Tibial nerve (tissue), 4 donors: ENCODE results near the gene ZNF217. TPM values are rescaled to one million over a fixed set of nuclear protein-coding genes. Genes with fewer than 3 reads are reported as not detected.

Source experiments
- DNase-seq, 2 donors: peaks; one replicate each; pipeline ENCODE4 v3.0.0-alpha.2; 2019; ENCODE audit warnings: low spot score in 2 of 2
- H3K27ac ChIP-seq, 4 donors: fragments of 200-600 bp; sonication (generic) in 3 of 4; one replicate each; pipeline ENCODE4 v1.5.1; 2017 to 2019; ENCODE audit warnings: mild to moderate bottlenecking in 1 of 4
- H3K27me3 ChIP-seq, 2 donors: fragments of 200-600 bp; sonication (generic) in 1 of 2; one replicate each; pipeline versions ENCODE4 v1.5.1 to v1.6.0; 2017 to 2019
- H3K36me3 ChIP-seq, 3 donors: fragments of 200-600 bp; sonication (generic); one replicate each; pipeline ENCODE4 v1.5.1; 2018 to 2019
- H3K4me1 ChIP-seq, 4 donors: fragments of 200-600 bp; sonication (generic) in 3 of 4; one replicate each; pipeline ENCODE4 v1.5.1; 2017 to 2019
- H3K4me3 ChIP-seq, 4 donors: fragments of 200-600 bp; sonication (generic) in 3 of 4; one replicate each; pipeline ENCODE4 v1.5.1; 2017 to 2019; ENCODE audit warnings: mild to moderate bottlenecking in 1 of 4, moderate library complexity in 1 of 4
- H3K9me3 ChIP-seq, 4 donors: fragments of 200-600 bp; sonication (generic) in 3 of 4; one replicate each; pipeline ENCODE4 v1.5.1; 2017 to 2019
- EP300 ChIP-seq, 2 donors: sonication (generic); formaldehyde crosslinking; IDR thresholded peaks; one replicate each; pipeline ENCODE4 v1.6.1; 2017; ENCODE audit warnings: antibody characterized with exemption in 2 of 2, mild to moderate bottlenecking in 1 of 2
- POLR2A ChIP-seq, 2 donors: fragments of 450-650 bp; IDR thresholded peaks; one replicate each; pipeline ENCODE4 v1.6.1; 2017; ENCODE audit warnings: antibody characterized with exemption in 2 of 2, mild to moderate bottlenecking in 2 of 2, moderate library complexity in 2 of 2
- WGBS, 2 donors: methylation state at CpG; one replicate each; pipeline ENCODE4 v1.1.5; 2018; 5-methylcytosine and 5-hydroxymethylcytosine counted together
- total RNA-seq, 4 donors: library from RNA; depleted of rRNA; stranded (reverse); fragments of >200 nt; gene quantifications; one replicate each; pipeline ENCODE4 v1.1.0, GENCODE V29; 2016
- TF ChIP-seq, protein P1 (sequence below), 5 experiments: fragments of 200-600 bp in 3 of 5; fragments of 450-650 bp in 2 of 5; sonication (generic) in 3 of 5; IDR thresholded peaks; one replicate each; pipeline ENCODE4 v1.5.1; 2016 to 2019; ENCODE audit warnings: antibody characterized with exemption in 5 of 5, mild to moderate bottlenecking in 3 of 5, moderate library complexity in 2 of 5

ZNF217 gene
- total RNA-seq, 4 donors from 2014 or later = 21.4 to 24.3 (median 23.1) TPM

- H3K27ac ChIP-seq = no peak overlapping the region
- TF ChIP-seq EP300 (IDR thresholded peaks at IDR 0.05) (no peak), POLR2A (IDR thresholded peaks at IDR 0.05) (no peak)
- H3K36me3 ChIP-seq = peaks cover 8 to 90% (median 17%) of the 10 kb centered on the region in 3 donors
- H3K4me3 ChIP-seq = no peak overlapping the region
- 97% methylated on average over 10 of the region's 10 CpGs for WGBS, 2 donors
- H3K4me1 ChIP-seq = no peaks in the 10 kb centered on the region
- no peaks in the 10 kb centered on the region for H3K9me3 ChIP-seq
- DNase-seq = no peak
- H3K27me3 ChIP-seq = no peaks in the 10 kb centered on the region
Measured at GRCh38 chr20:53571555-53572286, 21.9 kb downstream of the ZNF217 start.

DNA sequence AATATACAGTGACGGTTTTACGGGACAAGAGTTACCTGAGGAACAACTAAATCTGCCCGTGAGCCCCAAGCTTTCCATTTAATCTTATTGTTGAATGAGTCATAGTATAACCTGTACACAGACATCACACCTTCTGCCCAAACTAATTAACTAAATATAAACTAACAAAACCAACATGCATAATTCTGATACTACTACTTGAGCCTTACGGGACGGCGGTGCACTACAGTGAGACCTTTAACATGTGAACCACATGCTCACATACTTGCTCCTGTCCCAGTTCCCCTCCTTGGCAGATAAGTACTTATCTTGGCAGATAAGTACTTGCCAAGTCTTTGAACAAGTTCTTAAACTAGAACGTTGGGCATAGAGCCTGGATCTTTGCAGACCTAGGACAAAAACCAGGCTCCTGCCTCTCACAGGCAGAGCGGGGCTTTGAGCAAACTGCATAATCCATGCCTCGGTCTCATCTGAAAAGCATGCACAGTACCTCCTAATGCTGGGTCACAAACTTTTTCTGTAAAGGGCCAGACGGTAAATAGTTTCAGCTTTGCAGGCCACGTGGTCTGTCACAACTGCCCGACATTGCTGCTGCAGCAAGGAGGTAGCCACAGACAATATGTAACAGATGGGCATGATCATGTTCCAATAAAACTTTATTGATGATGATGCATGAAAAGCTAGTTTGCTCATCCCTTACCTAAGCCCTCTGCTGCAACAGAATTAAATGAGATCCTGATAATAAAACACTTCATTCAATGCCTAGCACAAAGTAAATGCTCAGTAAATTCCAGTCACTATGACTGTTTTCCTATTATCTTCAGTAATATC, 23.0 kb downstream of the ZNF217 start:
- Histone ChIP-seq H3K9me3 (no peaks in the 10 kb centered on the region), H3K36me3 (peaks cover 7 to 90% (median 19%) of the 10 kb centered on the region in 3 donors), H3K4me1 (no peaks in the 10 kb centered on the region), H3K4me3 (no peak overlapping the region), H3K27me3 (no peaks in the 10 kb centered on the region), H3K27ac (no peak overlapping the region)
- no peak for TF ChIP-seq EP300 (IDR thresholded peaks at IDR 0.05)
- TF ChIP-seq, protein P1, sequence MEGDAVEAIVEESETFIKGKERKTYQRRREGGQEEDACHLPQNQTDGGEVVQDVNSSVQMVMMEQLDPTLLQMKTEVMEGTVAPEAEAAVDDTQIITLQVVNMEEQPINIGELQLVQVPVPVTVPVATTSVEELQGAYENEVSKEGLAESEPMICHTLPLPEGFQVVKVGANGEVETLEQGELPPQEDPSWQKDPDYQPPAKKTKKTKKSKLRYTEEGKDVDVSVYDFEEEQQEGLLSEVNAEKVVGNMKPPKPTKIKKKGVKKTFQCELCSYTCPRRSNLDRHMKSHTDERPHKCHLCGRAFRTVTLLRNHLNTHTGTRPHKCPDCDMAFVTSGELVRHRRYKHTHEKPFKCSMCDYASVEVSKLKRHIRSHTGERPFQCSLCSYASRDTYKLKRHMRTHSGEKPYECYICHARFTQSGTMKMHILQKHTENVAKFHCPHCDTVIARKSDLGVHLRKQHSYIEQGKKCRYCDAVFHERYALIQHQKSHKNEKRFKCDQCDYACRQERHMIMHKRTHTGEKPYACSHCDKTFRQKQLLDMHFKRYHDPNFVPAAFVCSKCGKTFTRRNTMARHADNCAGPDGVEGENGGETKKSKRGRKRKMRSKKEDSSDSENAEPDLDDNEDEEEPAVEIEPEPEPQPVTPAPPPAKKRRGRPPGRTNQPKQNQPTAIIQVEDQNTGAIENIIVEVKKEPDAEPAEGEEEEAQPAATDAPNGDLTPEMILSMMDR (IDR thresholded peaks at IDR 0.05) = no peak
- TF ChIP-seq POLR2A (IDR thresholded peaks at IDR 0.05) = no peak
- no peak for DNase-seq
- 84 to 91% methylated on average over 12 of the region's 12 CpGs for WGBS, 2 donors

GRCh38 chr20:53569606-53570307, 23.9 kb downstream of the ZNF217 start:
- no peak for DNase-seq
- Histone ChIP-seq H3K27me3 (no peaks in the 10 kb centered on the region), H3K36me3 (peaks cover 4 to 90% (median 19%) of the 10 kb centered on the region in 3 donors), H3K4me1 (no peaks in the 10 kb centered on the region), H3K27ac (no peak overlapping the region), H3K4me3 (no peak overlapping the region), H3K9me3 (no peaks in the 10 kb centered on the region)
- TF ChIP-seq POLR2A (IDR thresholded peaks at IDR 0.05) = no peak
- TF ChIP-seq, protein P1 (IDR thresholded peaks at IDR 0.05) = no peak
- TF ChIP-seq EP300 (IDR thresholded peaks at IDR 0.05) = no peak
- WGBS, 2 donors = 92 to 94% methylated on average over 7 of the region's 7 CpGs

GRCh38 chr20:53569005-53569404, 24.6 kb downstream of the ZNF217 start:
- Histone ChIP-seq H3K36me3 (peaks cover 4 to 89% (median 19%) of the 10 kb centered on the region in 3 donors), H3K9me3 (no peaks in the 10 kb centered on the region), H3K4me1 (no peaks in the 10 kb centered on the region), H3K27me3 (no peaks in the 10 kb centered on the region), H3K4me3 (no peak overlapping the region), H3K27ac (no peak overlapping the region)
- WGBS, 2 donors = 94 to 96% methylated on average over 2 of the region's 2 CpGs
- TF ChIP-seq EP300 (IDR thresholded peaks at IDR 0.05) = no peak
- no peak for TF ChIP-seq POLR2A (IDR thresholded peaks at IDR 0.05)
- TF ChIP-seq, protein P1 (IDR thresholded peaks at IDR 0.05) = no peak
- no peak for DNase-seq

GRCh38 chr20:53568351-53568750, 25.3 kb downstream of the ZNF217 start:
- peaks cover 4 to 83% (median 13%) of the 10 kb centered on the region in 3 donors for H3K36me3 ChIP-seq

More at GRCh38 chr20:53568351-53568750, 25.3 kb downstream of the ZNF217 start:
- DNase-seq = no peak
- WGBS, 2 donors = 94% methylated on average over 8 of the region's 8 CpGs
- Histone ChIP-seq H3K4me3 (no peak overlapping the region), H3K4me1 (no peaks in the 10 kb centered on the region), H3K27ac (no peak overlapping the region), H3K27me3 (no peaks in the 10 kb centered on the region), H3K9me3 (no peaks in the 10 kb centered on the region)
- no peak for TF ChIP-seq POLR2A (IDR thresholded peaks at IDR 0.05)
- no peak for TF ChIP-seq EP300 (IDR thresholded peaks at IDR 0.05)
- TF ChIP-seq, protein P1 (IDR thresholded peaks at IDR 0.05) = no peak
